ENCODE results near the gene SOCS7. TPM values are rescaled to one million over a fixed set of nuclear protein-coding genes. Genes with fewer than 3 reads are reported as not detected.

The SOCS7 gene
- polyA plus RNA-seq, 3 donors: 0.14 to 13.2 (median 0.15) TPM

DNA sequence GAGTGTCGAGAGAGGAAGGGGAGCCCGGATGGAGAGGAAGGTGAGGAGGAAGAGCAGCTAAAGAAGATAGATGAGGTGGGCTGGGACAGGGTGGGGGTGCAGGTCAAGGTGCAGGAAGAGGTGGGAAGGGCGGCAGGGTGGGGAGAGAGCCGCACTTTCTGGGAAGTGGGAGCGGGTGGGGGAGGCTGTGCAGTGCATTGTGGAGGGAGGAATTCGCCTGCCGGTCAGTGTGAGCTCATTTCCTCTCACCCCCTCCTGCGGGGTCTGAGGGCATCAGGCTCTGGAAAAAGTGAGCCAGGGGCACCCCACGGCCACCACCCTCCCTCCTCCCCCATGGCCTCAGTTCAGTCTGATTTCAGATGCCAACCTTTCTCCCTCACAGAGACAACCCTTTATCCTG lies 74.1 kb downstream of the SOCS7 start:
- H3K27me3 Mint-ChIP-seq (ENCODE audit: low read depth in 3 of 3): peaks cover 24 to 51% (median 40%) of the 10 kb centered on the region in 3 donors
- intact Hi-C loops (cut with micrococcal nuclease): loop anchor here (5.0 to 10.0 kb wide), 2 partner anchors 57 to 59 kb away; no protein-coding TSS in a partner anchor
- 0% methylated on average over 2 of the region's 9 CpGs for WGBS (ENCODE audit: insufficient coverage)
- DNase-seq: no peak
- Histone ChIP-seq H3K36me3 (replicated peaks in 1 of 2; ENCODE audit: control insufficient read depth in 1 of 2, insufficient read depth in 2 of 2, low read length in 2 of 2) (no peaks in the 10 kb centered on the region), H3K9ac (ENCODE audit: insufficient read depth, low read length, poor library complexity, severe bottlenecking) (no peak overlapping the region), H3K27ac (ENCODE audit: low read depth in 1 of 2, low read length in 2 of 2) (no peak overlapping the region), H3K4me1 (ENCODE audit: control insufficient read depth in 1 of 2, insufficient read depth in 2 of 2, low read length in 2 of 2) (peaks cover 26 to 37% of the 10 kb centered on the region in 2 donors), H2AFZ (ENCODE audit: insufficient read depth, low read depth, low read length, poor library complexity, severe bottlenecking) (no peak overlapping the region), H3K79me2 (ENCODE audit: insufficient read depth, low read length) (no peaks in the 10 kb centered on the region), H4K20me1 (ENCODE audit: insufficient read depth, low read length) (no peaks in the 10 kb centered on the region), H3K27me3 (ENCODE audit: control insufficient read depth in 2 of 2, insufficient read depth in 2 of 2, low read length in 2 of 2) (peaks cover 0 to 24% of the 10 kb centered on the region in 2 donors), H3K9me3 (replicated peaks in 1 of 2; ENCODE audit: control insufficient read depth in 1 of 2, insufficient read depth in 1 of 2, low read length in 2 of 2) (no peaks in the 10 kb centered on the region), H3K4me3 (replicated peaks in 1 of 3; ENCODE audit: low read depth in 2 of 3, low read length in 3 of 3) (no peak overlapping the region), H3K4me2 (replicated peaks; ENCODE audit: extremely low read depth, low read length, poor library complexity, severe bottlenecking) (no peak overlapping the region)
- TF ChIP-seq, protein P1, sequence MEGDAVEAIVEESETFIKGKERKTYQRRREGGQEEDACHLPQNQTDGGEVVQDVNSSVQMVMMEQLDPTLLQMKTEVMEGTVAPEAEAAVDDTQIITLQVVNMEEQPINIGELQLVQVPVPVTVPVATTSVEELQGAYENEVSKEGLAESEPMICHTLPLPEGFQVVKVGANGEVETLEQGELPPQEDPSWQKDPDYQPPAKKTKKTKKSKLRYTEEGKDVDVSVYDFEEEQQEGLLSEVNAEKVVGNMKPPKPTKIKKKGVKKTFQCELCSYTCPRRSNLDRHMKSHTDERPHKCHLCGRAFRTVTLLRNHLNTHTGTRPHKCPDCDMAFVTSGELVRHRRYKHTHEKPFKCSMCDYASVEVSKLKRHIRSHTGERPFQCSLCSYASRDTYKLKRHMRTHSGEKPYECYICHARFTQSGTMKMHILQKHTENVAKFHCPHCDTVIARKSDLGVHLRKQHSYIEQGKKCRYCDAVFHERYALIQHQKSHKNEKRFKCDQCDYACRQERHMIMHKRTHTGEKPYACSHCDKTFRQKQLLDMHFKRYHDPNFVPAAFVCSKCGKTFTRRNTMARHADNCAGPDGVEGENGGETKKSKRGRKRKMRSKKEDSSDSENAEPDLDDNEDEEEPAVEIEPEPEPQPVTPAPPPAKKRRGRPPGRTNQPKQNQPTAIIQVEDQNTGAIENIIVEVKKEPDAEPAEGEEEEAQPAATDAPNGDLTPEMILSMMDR (IDR thresholded peaks at IDR 0.05): no peak
- H3K9me3 Mint-ChIP-seq: peaks cover 0 to 1% (median 0%) of the 10 kb centered on the region in 7 donors
- peaks cover 47% of the 10 kb centered on the region for H3K4me1 Mint-ChIP-seq
- no peaks in the 10 kb centered on the region for H3K36me3 Mint-ChIP-seq
- peak overlapping the region in 1 of 2 donors; percentile 81 for H3K4me3 Mint-ChIP-seq
- H3K27ac Mint-ChIP-seq: peak overlapping the region in 1 of 7 donors; percentile 57

DNA sequence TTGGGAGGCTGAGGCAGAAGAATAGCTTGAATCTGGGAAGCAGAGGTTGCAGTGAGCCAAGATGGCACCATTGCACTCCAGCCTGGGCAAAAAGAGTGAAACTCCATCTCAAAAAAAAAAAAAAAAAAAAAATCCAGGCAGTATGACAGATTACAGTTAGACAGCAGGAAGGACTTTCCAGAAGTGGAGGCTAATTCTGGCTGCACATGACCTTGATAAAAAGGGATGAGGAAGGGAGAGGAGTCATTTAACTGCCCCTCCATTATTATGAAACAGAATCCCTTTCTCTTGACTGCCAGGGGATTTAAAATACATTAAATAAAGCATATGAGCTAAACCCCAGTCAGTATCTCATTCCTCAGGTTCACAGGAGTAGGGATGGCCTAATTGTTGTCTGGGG lies 74.8 kb downstream of the SOCS7 start:
- intact Hi-C loops (cut with micrococcal nuclease): loop anchor here (5.0 to 10.0 kb wide), 2 partner anchors 56 to 58 kb away; no protein-coding TSS in a partner anchor
- no peak overlapping the region for H3K9ac ChIP-seq (ENCODE audit: insufficient read depth, low read length, poor library complexity, severe bottlenecking)
- no peaks in the 10 kb centered on the region for H3K36me3 Mint-ChIP-seq

More for the DNA sequence above, 74.8 kb downstream of the SOCS7 start:
- H3K4me1 Mint-ChIP-seq: peaks cover 47% of the 10 kb centered on the region
- DNase-seq: no peak
- no peak overlapping the region for H3K4me3 ChIP-seq (replicated peaks in 1 of 3; ENCODE audit: low read depth in 2 of 3, low read length in 3 of 3)
- peaks cover 0 to 17% of the 10 kb centered on the region in 2 donors for H3K27me3 ChIP-seq (ENCODE audit: control insufficient read depth in 2 of 2, insufficient read depth in 2 of 2, low read length in 2 of 2)
- H3K27ac Mint-ChIP-seq: no peak overlapping the region
- H3K9me3 Mint-ChIP-seq: peaks cover 0 to 1% (median 0%) of the 10 kb centered on the region in 7 donors
- peaks cover 22 to 44% (median 33%) of the 10 kb centered on the region in 3 donors for H3K27me3 Mint-ChIP-seq (ENCODE audit: low read depth in 3 of 3)
- H3K79me2 ChIP-seq (ENCODE audit: insufficient read depth, low read length): no peaks in the 10 kb centered on the region
- H4K20me1 ChIP-seq (ENCODE audit: insufficient read depth, low read length): no peaks in the 10 kb centered on the region
- H3K4me3 Mint-ChIP-seq: no peak overlapping the region
- H3K4me1 ChIP-seq (ENCODE audit: control insufficient read depth in 1 of 2, insufficient read depth in 2 of 2, low read length in 2 of 2): peaks cover 26 to 37% of the 10 kb centered on the region in 2 donors
- H2AFZ ChIP-seq (ENCODE audit: insufficient read depth, low read depth, low read length, poor library complexity, severe bottlenecking): no peak overlapping the region
- H3K4me2 ChIP-seq (replicated peaks; ENCODE audit: extremely low read depth, low read length, poor library complexity, severe bottlenecking): no peak overlapping the region
- no peaks in the 10 kb centered on the region for H3K36me3 ChIP-seq (replicated peaks in 1 of 2; ENCODE audit: control insufficient read depth in 1 of 2, insufficient read depth in 2 of 2, low read length in 2 of 2)
- TF ChIP-seq, protein P1 (IDR thresholded peaks at IDR 0.05): no peak
- H3K9me3 ChIP-seq (replicated peaks in 1 of 2; ENCODE audit: control insufficient read depth in 1 of 2, insufficient read depth in 1 of 2, low read length in 2 of 2): no peaks in the 10 kb centered on the region
- H3K27ac ChIP-seq (ENCODE audit: low read depth in 1 of 2, low read length in 2 of 2): no peak overlapping the region
